Measurements from ENCODE around the gene GABRB1. TPM values are rescaled to one million over a fixed set of nuclear protein-coding genes. Genes with fewer than 3 reads are reported as not detected.

The GABRB1 gene
- total RNA-seq, 4 donors from 2014 or later: 0.13 TPM; not detected in 3

- Histone ChIP-seq H3K4me3 (no peak overlapping the region), H3K27ac (replicated peaks in 1 of 4) (no peak overlapping the region), H3K4me1 (no peaks in the 10 kb centered on the region), H3K36me3 (no peaks in the 10 kb centered on the region), H3K27me3 (no peaks in the 10 kb centered on the region), H3K9me3 (peaks cover 0 to 3% (median 0%) of the 10 kb centered on the region in 4 donors)
- TF ChIP-seq POLR2A (IDR thresholded peaks at IDR 0.05; ENCODE audit: low read depth) (no peak), EP300 (IDR thresholded peaks at IDR 0.05) (no peak), POLR2AphosphoS5 (IDR thresholded peaks at IDR 0.05) (no peak), CTCF (IDR thresholded peaks at IDR 0.05) (no peak)
- no peak for DNase-seq (ENCODE audit: extremely low spot score)
- 55% methylated on average over 4 of the region's 4 CpGs for WGBS
- intact Hi-C loops (cut with DNase I): no loop called here
These were observed 14.3 kb upstream of the GABRB1 start for GRCh38 chr4:47017081-47017480.

GRCh38 chr4:47017494-47017893 is 13.9 kb upstream of the GABRB1 start:
- WGBS: 45% methylated on average over 1 of the region's 1 CpG
- Histone ChIP-seq H3K4me1 (no peaks in the 10 kb centered on the region), H3K4me3 (no peak overlapping the region), H3K27ac (replicated peaks in 1 of 4) (no peak overlapping the region), H3K36me3 (no peaks in the 10 kb centered on the region), H3K27me3 (no peaks in the 10 kb centered on the region), H3K9me3 (peaks cover 0 to 3% (median 0%) of the 10 kb centered on the region in 4 donors)
- no peak for TF ChIP-seq CTCF (IDR thresholded peaks at IDR 0.05)
- no peak for TF ChIP-seq EP300 (IDR thresholded peaks at IDR 0.05)
- TF ChIP-seq POLR2A (IDR thresholded peaks at IDR 0.05; ENCODE audit: low read depth): no peak
- no peak for TF ChIP-seq POLR2AphosphoS5 (IDR thresholded peaks at IDR 0.05)
- intact Hi-C loops (cut with DNase I): no loop called here
- no peak for DNase-seq (ENCODE audit: extremely low spot score)

- Histone ChIP-seq H3K27me3 (peaks cover 0 to 29% (median 8%) of the 10 kb centered on the region in 4 donors), H3K4me3 (peak overlapping the region; percentile 42 to 52 (median 47))
These were observed 511 bp downstream of the GABRB1 start for GRCh38 chr4:47031751-47032404.

GRCh38 chr4:47032405-47033106 is 1.2 kb downstream of the GABRB1 start:
- intact Hi-C loops (cut with DNase I): loop anchor here (10.0 kb wide), 1 partner anchor 188 kb away; no protein-coding TSS in a partner anchor
- peak overlapping the region; percentile 42 to 52 (median 47) for H3K4me3 ChIP-seq
- H3K27ac ChIP-seq (replicated peaks in 1 of 4): no peak overlapping the region
- peaks cover 4 to 20% (median 17%) of the 10 kb centered on the region in 4 donors for H3K4me1 ChIP-seq
- no peaks in the 10 kb centered on the region for H3K36me3 ChIP-seq
- no peaks in the 10 kb centered on the region for H3K9me3 ChIP-seq
- no peak for DNase-seq (ENCODE audit: extremely low spot score)
- H3K27me3 ChIP-seq: peaks cover 0 to 29% (median 8%) of the 10 kb centered on the region in 4 donors
- 8% methylated on average over 22 of the region's 47 CpGs for WGBS
- TF ChIP-seq POLR2AphosphoS5 (IDR thresholded peaks at IDR 0.05) (no peak), CTCF (IDR thresholded peaks at IDR 0.05) (peak; percentile 9 to 50 (median 18)), EP300 (IDR thresholded peaks at IDR 0.05) (no peak)

More at GRCh38 chr4:47031751-47032404, 511 bp downstream of the GABRB1 start:
- 8% methylated on average over 13 of the region's 19 CpGs for WGBS
- Histone ChIP-seq H3K36me3 (no peaks in the 10 kb centered on the region), H3K9me3 (no peaks in the 10 kb centered on the region), H3K27ac (replicated peaks in 1 of 4) (no peak overlapping the region), H3K4me1 (peaks cover 4 to 20% (median 17%) of the 10 kb centered on the region in 4 donors)
- intact Hi-C loops (cut with DNase I): loop anchor here (10.0 kb wide), 1 partner anchor 187 kb away; no protein-coding TSS in a partner anchor
- no peak for DNase-seq (ENCODE audit: extremely low spot score)
- TF ChIP-seq EP300 (IDR thresholded peaks at IDR 0.05) (no peak), CTCF (IDR thresholded peaks at IDR 0.05) (no peak), POLR2A (IDR thresholded peaks at IDR 0.05; ENCODE audit: low read depth) (no peak), POLR2AphosphoS5 (IDR thresholded peaks at IDR 0.05) (no peak)
